Hepatocyte (in vitro differentiated cells): ENCODE data around the gene TGFB1.

Experiments used
- EZH2 ChIP-seq: fragments of 200-600 bp; sonication (generic); IDR thresholded peaks from 2 replicates; pipeline ENCODE4 v1.6.1; 2016; ENCODE audit warnings: antibody characterized with exemption, mild to moderate bottlenecking, borderline replicate concordance
- EZH2phosphoT487 ChIP-seq: fragments of 200-600 bp; sonication (generic); IDR thresholded peaks from one replicate; pipeline ENCODE4 v1.6.1; 2018; ENCODE audit warnings: antibody characterized with exemption, mild to moderate bottlenecking, low read depth, moderate library complexity; ENCODE audit not compliant: unreplicated experiment, severe bottlenecking
- TF ChIP-seq, protein P1 (sequence below): fragments of 200-600 bp; sonication (generic); IDR thresholded peaks from 2 replicates; pipeline ENCODE4 v1.5.1; 2016; ENCODE audit warnings: antibody characterized with exemption, mild to moderate bottlenecking; ENCODE audit not compliant: poor library complexity

DNA sequence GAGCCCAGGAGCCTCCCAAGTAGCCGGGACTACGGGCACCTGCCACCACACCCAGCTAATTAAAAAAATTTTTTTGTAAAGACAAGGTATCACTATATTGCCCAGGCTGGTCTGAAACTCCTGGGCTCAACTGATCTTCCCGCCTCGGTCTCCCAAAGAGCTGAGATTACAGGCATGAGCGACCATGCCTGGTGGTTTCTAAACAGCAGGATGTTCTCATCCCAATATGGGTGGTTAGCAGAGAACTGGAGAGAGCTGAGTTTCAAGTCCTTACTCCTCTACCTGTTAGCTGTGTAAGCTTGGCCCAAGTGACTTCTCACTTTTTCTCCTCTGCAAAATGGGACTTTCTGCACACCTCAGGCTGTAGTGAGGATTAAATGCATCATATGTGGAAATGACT is 30.6 kb upstream of the TGFB1 start:
- TF ChIP-seq, protein P1, sequence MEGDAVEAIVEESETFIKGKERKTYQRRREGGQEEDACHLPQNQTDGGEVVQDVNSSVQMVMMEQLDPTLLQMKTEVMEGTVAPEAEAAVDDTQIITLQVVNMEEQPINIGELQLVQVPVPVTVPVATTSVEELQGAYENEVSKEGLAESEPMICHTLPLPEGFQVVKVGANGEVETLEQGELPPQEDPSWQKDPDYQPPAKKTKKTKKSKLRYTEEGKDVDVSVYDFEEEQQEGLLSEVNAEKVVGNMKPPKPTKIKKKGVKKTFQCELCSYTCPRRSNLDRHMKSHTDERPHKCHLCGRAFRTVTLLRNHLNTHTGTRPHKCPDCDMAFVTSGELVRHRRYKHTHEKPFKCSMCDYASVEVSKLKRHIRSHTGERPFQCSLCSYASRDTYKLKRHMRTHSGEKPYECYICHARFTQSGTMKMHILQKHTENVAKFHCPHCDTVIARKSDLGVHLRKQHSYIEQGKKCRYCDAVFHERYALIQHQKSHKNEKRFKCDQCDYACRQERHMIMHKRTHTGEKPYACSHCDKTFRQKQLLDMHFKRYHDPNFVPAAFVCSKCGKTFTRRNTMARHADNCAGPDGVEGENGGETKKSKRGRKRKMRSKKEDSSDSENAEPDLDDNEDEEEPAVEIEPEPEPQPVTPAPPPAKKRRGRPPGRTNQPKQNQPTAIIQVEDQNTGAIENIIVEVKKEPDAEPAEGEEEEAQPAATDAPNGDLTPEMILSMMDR: no peak
- TF ChIP-seq EZH2: no peak
- TF ChIP-seq EZH2phosphoT487: no peak
